Measurements from ENCODE around the gene SLC12A3.

Gene SLC12A3, protein sequence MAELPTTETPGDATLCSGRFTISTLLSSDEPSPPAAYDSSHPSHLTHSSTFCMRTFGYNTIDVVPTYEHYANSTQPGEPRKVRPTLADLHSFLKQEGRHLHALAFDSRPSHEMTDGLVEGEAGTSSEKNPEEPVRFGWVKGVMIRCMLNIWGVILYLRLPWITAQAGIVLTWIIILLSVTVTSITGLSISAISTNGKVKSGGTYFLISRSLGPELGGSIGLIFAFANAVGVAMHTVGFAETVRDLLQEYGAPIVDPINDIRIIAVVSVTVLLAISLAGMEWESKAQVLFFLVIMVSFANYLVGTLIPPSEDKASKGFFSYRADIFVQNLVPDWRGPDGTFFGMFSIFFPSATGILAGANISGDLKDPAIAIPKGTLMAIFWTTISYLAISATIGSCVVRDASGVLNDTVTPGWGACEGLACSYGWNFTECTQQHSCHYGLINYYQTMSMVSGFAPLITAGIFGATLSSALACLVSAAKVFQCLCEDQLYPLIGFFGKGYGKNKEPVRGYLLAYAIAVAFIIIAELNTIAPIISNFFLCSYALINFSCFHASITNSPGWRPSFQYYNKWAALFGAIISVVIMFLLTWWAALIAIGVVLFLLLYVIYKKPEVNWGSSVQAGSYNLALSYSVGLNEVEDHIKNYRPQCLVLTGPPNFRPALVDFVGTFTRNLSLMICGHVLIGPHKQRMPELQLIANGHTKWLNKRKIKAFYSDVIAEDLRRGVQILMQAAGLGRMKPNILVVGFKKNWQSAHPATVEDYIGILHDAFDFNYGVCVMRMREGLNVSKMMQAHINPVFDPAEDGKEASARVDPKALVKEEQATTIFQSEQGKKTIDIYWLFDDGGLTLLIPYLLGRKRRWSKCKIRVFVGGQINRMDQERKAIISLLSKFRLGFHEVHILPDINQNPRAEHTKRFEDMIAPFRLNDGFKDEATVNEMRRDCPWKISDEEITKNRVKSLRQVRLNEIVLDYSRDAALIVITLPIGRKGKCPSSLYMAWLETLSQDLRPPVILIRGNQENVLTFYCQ

DNA sequence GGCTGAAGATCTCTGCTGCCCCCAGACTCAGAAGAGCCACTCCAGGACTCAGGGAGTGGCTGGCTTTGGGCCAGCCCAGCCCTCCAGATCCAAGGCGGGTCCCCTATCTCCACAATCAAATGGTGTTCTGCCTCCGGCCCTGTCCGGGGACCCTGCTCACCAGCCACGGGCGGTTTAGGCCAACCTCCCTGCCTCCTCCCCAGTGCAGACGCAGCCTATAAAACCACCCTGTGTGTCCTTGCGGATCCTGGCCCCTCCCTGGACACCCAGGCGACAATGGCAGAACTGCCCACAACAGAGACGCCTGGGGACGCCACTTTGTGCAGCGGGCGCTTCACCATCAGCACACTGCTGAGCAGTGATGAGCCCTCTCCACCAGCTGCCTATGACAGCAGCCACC, at the start of gene SLC12A3:
Gene SLC12A3 (plus strand): TSS at position 248 of the 400 bp plus-strand sequence. CDS start 29 bp downstream, at position 277.
- no peak for TF ChIP-seq ZFX (IDR thresholded peaks at IDR 0.05)
- TF ChIP-seq, protein P1, sequence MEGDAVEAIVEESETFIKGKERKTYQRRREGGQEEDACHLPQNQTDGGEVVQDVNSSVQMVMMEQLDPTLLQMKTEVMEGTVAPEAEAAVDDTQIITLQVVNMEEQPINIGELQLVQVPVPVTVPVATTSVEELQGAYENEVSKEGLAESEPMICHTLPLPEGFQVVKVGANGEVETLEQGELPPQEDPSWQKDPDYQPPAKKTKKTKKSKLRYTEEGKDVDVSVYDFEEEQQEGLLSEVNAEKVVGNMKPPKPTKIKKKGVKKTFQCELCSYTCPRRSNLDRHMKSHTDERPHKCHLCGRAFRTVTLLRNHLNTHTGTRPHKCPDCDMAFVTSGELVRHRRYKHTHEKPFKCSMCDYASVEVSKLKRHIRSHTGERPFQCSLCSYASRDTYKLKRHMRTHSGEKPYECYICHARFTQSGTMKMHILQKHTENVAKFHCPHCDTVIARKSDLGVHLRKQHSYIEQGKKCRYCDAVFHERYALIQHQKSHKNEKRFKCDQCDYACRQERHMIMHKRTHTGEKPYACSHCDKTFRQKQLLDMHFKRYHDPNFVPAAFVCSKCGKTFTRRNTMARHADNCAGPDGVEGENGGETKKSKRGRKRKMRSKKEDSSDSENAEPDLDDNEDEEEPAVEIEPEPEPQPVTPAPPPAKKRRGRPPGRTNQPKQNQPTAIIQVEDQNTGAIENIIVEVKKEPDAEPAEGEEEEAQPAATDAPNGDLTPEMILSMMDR (conservative IDR thresholded peaks at IDR 0.05), result no peak
- H3K27ac ChIP-seq, result no peak within 1 kb of the TSS

DNA sequence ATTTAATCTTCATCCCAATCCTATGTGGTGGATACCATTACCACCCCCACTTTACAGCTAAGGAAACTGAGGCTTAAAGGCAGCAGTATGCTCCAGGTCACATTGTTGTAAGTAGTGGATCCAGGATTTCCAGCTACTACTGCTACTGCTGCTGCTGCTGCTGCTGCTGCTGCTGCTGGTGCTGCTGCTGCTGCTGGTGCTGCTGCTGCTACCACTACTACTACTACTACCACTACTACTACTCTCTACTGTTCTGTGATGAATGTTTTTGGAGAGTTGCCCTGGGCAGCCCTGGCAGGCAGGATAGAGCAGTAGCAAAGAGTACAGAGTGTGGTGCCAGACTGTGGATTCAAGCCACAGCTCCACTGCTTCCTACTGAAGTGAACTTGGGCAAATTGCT, 49.3 kb upstream of the SLC12A3 start:
- H3K27ac ChIP-seq, result peak overlapping the region; percentile 25; the same call in 1 of the 2 replicates
- no peak for TF ChIP-seq ZFX (IDR thresholded peaks at IDR 0.05)
- TF ChIP-seq, protein P1 (conservative IDR thresholded peaks at IDR 0.05), result no peak

DNA sequence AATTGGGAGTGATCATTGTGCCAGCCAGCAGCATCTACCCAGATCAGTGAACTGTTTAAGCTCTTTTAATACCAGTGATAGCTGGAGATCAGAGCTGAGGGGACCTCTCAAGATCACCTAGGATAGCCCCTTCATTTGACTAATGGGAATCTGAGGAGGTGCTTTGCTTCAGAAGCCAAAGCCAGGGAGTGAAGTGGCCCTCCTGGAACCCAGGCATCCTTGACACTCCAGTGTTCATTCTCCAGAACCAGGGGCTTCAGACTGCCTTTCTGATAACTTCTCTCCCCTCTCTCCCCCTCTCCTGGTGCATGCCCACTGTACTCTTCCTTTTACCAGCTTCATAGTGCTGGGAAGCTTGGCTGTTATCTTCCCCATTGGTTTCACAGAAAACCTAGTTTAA, 48.0 kb upstream of the SLC12A3 start:
- TF ChIP-seq ZFX (IDR thresholded peaks at IDR 0.05), result no peak
- TF ChIP-seq, protein P1 (conservative IDR thresholded peaks at IDR 0.05), result no peak
- H3K27ac ChIP-seq, result no peak overlapping the region

DNA sequence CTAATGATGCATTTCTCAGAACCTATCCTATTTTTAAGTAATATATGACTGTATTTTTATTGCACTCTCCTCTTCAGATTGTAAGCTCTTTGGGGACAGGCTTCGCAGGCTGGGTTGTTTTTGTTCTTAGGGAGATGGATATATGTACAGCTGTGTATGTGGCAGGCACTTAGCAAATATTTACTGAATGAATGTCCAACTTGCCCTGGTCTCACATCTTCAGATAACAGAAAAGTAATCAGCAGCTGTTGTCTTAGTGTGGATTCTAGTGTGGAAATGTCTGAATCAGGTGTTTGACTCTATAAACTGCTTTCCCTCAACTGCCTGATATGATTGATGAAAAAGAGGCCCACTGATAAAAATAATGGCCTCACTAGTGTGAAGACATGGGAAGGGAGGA, 47.1 kb upstream of the SLC12A3 start:
- TF ChIP-seq, protein P1 (conservative IDR thresholded peaks at IDR 0.05), result no peak
- no peak for TF ChIP-seq ZFX (IDR thresholded peaks at IDR 0.05)
- no peak overlapping the region for H3K27ac ChIP-seq

DNA sequence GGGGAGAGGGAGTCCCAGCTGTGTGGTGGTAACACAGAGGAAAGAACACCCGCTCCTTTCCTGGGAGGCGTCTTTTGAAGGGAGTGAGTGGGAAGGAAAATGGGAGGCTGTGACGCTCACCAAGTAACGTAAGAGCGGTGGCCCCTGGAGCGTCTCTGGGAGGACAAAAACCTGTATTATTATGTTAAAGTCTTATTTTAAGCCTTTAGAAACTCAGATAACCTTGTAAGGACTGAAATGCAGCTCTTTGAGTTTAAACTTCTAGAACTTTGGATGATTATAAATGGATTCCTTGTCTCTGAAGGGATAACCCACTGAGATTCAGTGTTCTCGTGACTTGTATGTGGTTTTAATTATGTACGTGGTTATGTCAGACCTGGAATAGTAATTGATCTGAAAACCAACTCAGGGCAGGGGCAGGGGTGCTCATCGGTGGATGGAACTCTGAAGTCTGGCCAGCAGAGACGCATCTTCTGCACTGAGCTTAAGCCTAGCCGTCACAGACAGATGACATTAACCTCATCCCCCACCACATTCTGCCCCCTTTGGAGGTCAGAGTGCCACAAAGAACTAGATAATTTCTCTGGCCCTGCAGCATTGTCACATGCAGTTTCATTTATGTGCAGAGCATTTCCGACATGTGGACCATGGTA, 41.8 kb upstream of the SLC12A3 start:
- TF ChIP-seq ZFX (IDR thresholded peaks at IDR 0.05), result no peak
- TF ChIP-seq, protein P1 (conservative IDR thresholded peaks at IDR 0.05), result no peak
- no peak overlapping the region for H3K27ac ChIP-seq

DNA sequence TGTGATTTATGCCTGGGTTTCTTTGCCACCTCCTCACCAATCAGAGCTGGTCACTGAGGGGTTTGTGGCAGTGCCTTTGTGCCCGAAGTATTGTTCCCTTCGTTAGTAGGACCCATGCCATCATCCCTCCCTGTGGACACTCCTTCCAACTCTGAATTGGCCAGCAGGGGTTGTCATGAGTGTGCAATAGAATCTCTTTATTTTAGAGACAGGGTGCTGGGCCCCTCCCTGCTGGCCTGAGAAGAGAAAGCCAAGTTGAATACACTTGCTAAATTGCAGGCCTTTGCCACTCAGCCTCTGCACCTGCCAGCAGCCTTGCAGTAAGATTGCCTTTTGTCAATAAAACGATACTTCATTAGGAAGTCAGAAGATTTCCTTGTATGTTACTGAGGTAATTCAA, 40.7 kb upstream of the SLC12A3 start:
- no peak overlapping the region for H3K27ac ChIP-seq
- TF ChIP-seq, protein P1 (conservative IDR thresholded peaks at IDR 0.05), result no peak
- TF ChIP-seq ZFX (IDR thresholded peaks at IDR 0.05), result no peak

All from C4-2B (cell line).